VCaP (cell line): ENCODE results near the gene BZW2.

Experiments
- H3K27ac ChIP-seq: fragments of 450-650 bp; 2 replicates; pipeline ENCODE4 v1.5.1; 2017
- TF ChIP-seq, protein P1 (sequence below): fragments of 450-650 bp; conservative IDR thresholded peaks from 2 replicates; pipeline ENCODE4 v1.5.1; 2017; ENCODE audit warnings: mild to moderate bottlenecking, moderate library complexity

Gene BZW2

DNA sequence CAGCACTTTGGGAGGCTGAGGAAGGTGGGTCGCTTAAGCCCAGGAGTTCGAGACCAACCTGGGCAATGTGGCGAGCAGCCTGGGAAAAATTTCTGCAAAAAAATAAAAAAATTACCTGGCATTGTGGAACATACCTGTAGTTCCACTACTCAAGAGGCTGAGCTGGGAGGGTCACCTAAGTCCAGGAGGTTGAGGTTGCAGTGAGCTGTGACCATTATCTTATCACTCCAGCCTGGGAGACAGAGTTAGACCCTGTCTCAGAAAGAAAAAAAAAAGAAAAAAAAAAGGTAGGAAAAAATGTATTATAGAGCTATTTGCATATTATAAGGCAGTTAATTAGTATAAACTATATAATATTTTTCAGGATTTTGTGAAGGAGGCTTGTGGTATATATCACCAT lies 96.6 kb downstream of the BZW2 start:
- TF ChIP-seq, protein P1, sequence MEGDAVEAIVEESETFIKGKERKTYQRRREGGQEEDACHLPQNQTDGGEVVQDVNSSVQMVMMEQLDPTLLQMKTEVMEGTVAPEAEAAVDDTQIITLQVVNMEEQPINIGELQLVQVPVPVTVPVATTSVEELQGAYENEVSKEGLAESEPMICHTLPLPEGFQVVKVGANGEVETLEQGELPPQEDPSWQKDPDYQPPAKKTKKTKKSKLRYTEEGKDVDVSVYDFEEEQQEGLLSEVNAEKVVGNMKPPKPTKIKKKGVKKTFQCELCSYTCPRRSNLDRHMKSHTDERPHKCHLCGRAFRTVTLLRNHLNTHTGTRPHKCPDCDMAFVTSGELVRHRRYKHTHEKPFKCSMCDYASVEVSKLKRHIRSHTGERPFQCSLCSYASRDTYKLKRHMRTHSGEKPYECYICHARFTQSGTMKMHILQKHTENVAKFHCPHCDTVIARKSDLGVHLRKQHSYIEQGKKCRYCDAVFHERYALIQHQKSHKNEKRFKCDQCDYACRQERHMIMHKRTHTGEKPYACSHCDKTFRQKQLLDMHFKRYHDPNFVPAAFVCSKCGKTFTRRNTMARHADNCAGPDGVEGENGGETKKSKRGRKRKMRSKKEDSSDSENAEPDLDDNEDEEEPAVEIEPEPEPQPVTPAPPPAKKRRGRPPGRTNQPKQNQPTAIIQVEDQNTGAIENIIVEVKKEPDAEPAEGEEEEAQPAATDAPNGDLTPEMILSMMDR = no peak
- H3K27ac ChIP-seq = no peak overlapping the region

DNA sequence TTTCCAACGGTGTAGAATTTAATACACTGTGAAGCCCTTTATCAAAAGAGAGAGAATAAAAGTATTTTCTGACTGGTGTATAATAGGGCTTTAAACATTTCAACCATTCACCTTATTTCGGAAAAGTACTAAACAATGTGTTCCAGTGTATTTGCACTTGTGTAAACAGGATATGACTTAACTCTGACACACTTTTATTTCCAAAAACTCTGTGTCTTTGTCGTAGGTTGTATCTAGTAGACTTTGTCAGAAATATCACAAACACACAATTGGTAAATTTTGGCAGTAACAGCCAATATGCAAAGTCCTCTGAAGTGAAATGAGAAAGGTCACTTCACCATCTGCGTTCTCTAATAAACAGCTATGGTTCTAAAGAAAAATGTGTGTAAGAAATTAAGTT lies 97.3 kb downstream of the BZW2 start:
- H3K27ac ChIP-seq = no peak overlapping the region
- TF ChIP-seq, protein P1 = no peak

DNA sequence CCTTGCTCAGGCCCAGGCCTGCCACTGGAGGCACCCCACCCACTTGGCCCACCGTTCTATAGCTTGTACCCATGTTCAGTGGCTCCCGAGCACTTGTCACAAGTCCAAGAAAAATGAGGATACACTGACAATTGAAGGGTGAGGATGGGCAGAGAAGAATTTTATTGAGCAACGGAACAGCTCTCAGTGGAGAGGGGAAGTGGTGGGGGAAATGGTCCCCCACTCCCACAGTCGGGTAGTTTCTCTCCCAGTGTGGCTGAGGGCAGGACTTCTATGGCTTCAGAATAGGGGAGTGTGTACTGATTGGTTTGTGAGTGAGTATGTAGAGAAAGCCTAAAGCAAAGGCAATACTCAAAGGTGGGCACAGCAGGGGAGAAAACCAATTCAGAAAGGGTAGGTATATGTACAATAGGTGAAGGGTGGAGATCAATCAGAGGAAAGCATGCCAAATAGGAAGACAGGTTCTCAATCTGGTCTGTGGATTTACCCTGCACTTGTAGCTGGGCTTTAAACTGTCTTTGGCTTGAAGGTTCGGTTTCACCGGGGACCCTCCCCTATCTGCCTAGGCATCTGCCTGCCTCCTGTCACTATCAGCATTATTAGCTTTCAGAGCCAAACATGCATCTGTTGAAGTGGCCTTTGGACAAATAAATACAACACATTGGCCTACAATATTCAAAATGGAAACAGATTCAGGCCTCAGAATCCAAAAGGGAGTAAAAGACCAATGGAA lies 98.7 kb downstream of the BZW2 start:
- TF ChIP-seq, protein P1 = no peak
- no peak overlapping the region for H3K27ac ChIP-seq

DNA sequence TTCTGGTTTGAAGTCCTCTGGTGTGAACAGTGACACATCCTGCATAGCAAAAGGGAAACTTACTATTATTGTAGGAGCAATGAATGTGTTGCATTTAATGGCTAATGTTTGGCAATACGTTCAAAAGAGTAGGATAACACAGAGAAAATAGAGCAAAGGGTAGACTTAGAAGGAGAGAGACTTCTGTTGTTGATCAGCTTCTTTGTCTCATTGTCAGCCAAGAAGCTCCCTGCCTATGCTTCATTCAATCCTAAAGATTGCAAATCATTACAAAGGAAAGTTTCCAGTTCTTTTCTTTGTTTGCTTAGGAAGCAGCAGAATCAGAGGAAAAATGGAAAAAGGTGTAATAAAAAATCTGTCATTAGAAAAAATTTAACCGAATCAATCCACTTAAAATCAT lies 99.7 kb downstream of the BZW2 start:
- H3K27ac ChIP-seq = no peak overlapping the region
- TF ChIP-seq, protein P1 = no peak

DNA sequence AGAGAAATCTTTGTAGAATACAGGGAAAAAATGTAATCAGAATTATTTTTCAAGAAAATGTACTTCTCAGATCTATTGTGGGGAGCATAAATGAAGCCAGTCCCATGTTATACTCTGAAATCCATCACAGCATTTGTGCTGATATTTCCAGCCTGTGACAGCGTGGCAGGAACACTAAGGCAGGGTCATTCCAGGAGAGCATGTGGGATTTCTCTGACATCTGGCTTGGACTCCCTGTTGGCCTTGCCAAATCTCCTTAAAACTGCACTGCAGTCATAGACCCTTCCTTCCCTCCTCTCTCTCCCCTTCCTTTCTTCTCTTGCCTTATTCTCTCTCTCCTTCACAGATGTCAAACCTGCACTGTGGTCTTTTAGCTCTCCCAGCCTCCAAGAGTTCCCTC lies 101.1 kb downstream of the BZW2 start:
- H3K27ac ChIP-seq = no peak overlapping the region
- TF ChIP-seq, protein P1 = no peak

DNA sequence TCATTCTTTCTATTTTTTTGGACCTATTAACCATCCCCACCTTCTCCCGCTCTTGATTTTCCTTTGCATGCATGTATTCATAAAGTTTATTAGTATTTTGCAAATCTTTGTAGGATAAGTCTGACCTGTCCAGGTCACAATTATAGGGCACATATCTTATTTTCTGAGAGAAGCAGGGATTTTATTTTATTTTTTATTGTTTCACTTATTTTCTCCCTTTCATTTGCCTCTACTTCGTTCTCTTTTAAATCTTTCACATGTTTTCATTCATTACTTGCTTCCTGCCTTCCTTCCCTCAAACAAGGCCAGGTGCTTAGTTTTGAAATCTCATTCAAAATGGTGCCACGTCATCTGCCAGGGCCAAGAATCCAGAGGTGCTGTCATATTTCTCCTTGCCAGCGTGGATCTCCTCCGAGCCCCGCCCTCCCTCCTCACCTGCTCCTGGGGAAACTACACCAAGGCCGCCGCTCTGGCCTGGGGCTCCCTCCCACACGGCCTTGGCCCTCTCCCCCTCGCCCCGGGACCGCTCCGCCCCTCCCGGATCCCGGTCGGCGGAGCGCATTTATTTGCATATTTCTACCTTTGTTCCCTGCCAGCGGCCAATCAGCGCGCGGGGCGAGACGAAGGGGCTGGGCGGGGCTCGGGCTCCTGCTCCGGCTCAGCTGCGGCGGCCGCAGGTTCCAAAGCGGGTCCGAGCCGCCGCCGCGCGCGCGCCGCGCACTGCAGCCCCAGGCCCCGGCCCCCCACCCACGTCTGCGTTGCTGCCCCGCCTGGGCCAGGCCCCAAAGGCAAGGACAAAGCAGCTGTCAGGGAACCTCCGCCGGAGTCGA lies 107.3 kb downstream of the BZW2 start, which contains the start of gene TSPAN13:
Gene TSPAN13, plus strand, starts transcription at position 654 of the 830 bp plus-strand sequence. CDS start 213 bp downstream, outside the sequence.
- TF ChIP-seq, protein P1 = no peak
- H3K27ac ChIP-seq = peak within 1 kb of the TSS; percentile 85
